PC-9 (cell line): ENCODE results near the gene MARCHF3. TPM values are rescaled to one million over a fixed set of nuclear protein-coding genes. Genes with fewer than 3 reads are reported as not detected.
A peak's percentile ranks its signal among the peaks of the same experiment; 100 is the strongest.

Source experiments
- BruUV-seq: library from RNA; stranded (reverse); fragments of 400-500 nt; replicated peaks from 2 replicates; lab custom pipeline; 2021; lab: Mats Ljungman, UMichigan
- CTCF ChIA-PET: fragments of 300-600 bp; sonication (Branson Sonifier 250); formaldehyde crosslinking; loops from one replicate; lab custom pipeline; 2022; ENCODE audit warnings: antibody characterized with exemption; lab: Charles Lee
- POLR2A ChIA-PET: fragments of 300-600 bp; sonication (Branson Sonifier 250); formaldehyde crosslinking; loops from one replicate; lab custom pipeline; 2022; ENCODE audit warnings: antibody characterized with exemption; ENCODE audit not compliant: unreplicated experiment; lab: Charles Lee
- DNase-seq, 2 experiments: peaks; one replicate each; pipeline versions ENCODE4 v3.0.0 to v3.0.0-alpha.2; 2015 to 2022; ENCODE audit warnings: mixed read lengths in 1 of 2
- H2AFZ ChIP-seq: fragments of 200-600 bp; sonication (generic); 2 replicates; pipeline ENCODE4 v1.8.1; 2017; ENCODE audit warnings: antibody characterized with exemption
- H3F3A ChIP-seq: fragments of 200-600 bp; sonication (generic); 2 replicates; pipeline ENCODE4 v1.8.1; 2017; ENCODE audit warnings: antibody characterized with exemption, mild to moderate bottlenecking, low read depth; ENCODE audit not compliant: insufficient read depth
- H3K27ac ChIP-seq: fragments of 200-600 bp; sonication (generic); 2 replicates; pipeline ENCODE4 v1.6.1; 2016; ENCODE audit warnings: mixed run types
- H3K27me3 ChIP-seq: fragments of 200-600 bp; sonication (generic); 2 replicates; pipeline ENCODE4 v1.6.1; 2016; ENCODE audit warnings: low read depth, mixed run types; ENCODE audit not compliant: insufficient read depth
- H3K36me3 ChIP-seq: fragments of 200-600 bp; sonication (generic); 2 replicates; pipeline ENCODE4 v1.6.1; 2016; ENCODE audit warnings: low read depth, mixed run types
- H3K4me1 ChIP-seq: fragments of 200-600 bp; sonication (generic); replicated peaks from 2 replicates; pipeline ENCODE4 v1.6.1; 2016; ENCODE audit warnings: mixed run types; ENCODE audit not compliant: insufficient read depth
- H3K4me2 ChIP-seq: fragments of 200-600 bp; sonication (generic); 2 replicates; pipeline ENCODE4 v1.6.1; 2017; ENCODE audit warnings: mixed run types
- H3K4me3 ChIP-seq: fragments of 200-600 bp; sonication (generic); 2 replicates; pipeline ENCODE4 v1.6.1; 2016; ENCODE audit warnings: mixed run types
- H3K79me2 ChIP-seq: fragments of 200-600 bp; sonication (generic); 2 replicates; pipeline ENCODE4 v1.6.1; 2017; ENCODE audit warnings: low read depth, mixed run types
- H3K9me2 ChIP-seq: fragments of 200-600 bp; sonication (generic); 2 replicates; pipeline ENCODE4 v1.8.1; 2017; ENCODE audit warnings: mild to moderate bottlenecking; ENCODE audit not compliant: insufficient read depth
- H3K9me3 ChIP-seq: fragments of 200-600 bp; sonication (generic); 2 replicates; pipeline ENCODE4 v1.8.1; 2016; ENCODE audit warnings: low read depth; ENCODE audit not compliant: insufficient read depth
- H4K20me1 ChIP-seq: fragments of 200-600 bp; sonication (generic); 2 replicates; pipeline ENCODE4 v1.8.1; 2017; ENCODE audit not compliant: insufficient read depth
- EZH2 ChIP-seq: fragments of 200-600 bp; sonication (generic); IDR thresholded peaks from 2 replicates; pipeline ENCODE4 v1.8.0; 2017; ENCODE audit warnings: antibody characterized with exemption, low read depth
- intact Hi-C: fragments of 100-400 bp; cut with micrococcal nuclease; formaldehyde crosslinking; loops from one replicate; pipeline ENCODE4 v1.10.0; 2022; ENCODE audit not compliant: unreplicated experiment
- total RNA-seq: library from RNA; stranded (reverse); gene quantifications from 2 replicates; pipeline ENCODE4 v1.2.3, GENCODE V29; 2021
- TF ChIP-seq, protein P1 (sequence below): fragments of 200-600 bp; sonication (generic); conservative IDR thresholded peaks from 2 replicates; pipeline ENCODE4 v1.6.1; 2017; ENCODE audit warnings: mixed run types, antibody characterized with exemption, mild to moderate bottlenecking, moderate library complexity

The MARCHF3 gene
- total RNA-seq, 1 experiment from 2014 or later, result 0.35 TPM

DNA sequence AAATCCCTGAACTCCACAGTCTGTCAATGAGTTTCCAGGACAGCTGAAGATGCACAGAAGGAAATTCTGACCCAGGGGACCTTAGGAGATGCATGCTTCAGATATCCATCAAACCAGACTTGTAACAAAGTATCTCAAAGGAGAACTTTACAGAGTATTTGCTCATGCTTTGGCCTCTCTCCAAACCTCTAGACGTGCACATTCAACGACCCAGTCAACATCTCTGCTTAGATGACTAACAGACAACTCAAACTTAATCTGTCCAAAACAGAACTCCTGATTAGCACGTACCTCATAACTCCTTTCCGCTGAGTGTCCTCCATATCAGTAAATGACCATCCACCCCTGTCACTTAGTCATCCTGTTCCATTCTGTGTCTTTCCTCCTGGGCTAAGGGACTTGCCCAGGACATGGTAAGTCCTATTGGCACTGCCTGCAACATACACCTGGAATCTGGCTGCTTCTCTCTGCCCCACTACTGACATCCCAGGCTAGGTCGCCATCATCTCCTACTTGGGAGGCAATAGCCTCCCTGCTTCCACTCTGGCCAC, 146.0 kb downstream of the MARCHF3 start:
- Histone ChIP-seq H3K9me3 (no peaks in the 10 kb centered on the region), H3K79me2 (no peaks in the 10 kb centered on the region), H4K20me1 (no peaks in the 10 kb centered on the region), H3F3A (peaks cover 4% of the 10 kb centered on the region; the same call in 1 of the 2 replicates), H3K4me3 (no peak overlapping the region), H3K9me2 (no peaks in the 10 kb centered on the region), H3K36me3 (no peaks in the 10 kb centered on the region), H3K4me1 (peaks cover 5% of the 10 kb centered on the region), H3K27me3 (no peaks in the 10 kb centered on the region), H2AFZ (no peak overlapping the region), H3K4me2 (no peak overlapping the region), H3K27ac (no peak overlapping the region)
- intact Hi-C loops, result no loop called here
- ChIA-PET POLR2A (no interaction called here), CTCF (no interaction called here)
- no peak for TF ChIP-seq EZH2
- TF ChIP-seq, protein P1, sequence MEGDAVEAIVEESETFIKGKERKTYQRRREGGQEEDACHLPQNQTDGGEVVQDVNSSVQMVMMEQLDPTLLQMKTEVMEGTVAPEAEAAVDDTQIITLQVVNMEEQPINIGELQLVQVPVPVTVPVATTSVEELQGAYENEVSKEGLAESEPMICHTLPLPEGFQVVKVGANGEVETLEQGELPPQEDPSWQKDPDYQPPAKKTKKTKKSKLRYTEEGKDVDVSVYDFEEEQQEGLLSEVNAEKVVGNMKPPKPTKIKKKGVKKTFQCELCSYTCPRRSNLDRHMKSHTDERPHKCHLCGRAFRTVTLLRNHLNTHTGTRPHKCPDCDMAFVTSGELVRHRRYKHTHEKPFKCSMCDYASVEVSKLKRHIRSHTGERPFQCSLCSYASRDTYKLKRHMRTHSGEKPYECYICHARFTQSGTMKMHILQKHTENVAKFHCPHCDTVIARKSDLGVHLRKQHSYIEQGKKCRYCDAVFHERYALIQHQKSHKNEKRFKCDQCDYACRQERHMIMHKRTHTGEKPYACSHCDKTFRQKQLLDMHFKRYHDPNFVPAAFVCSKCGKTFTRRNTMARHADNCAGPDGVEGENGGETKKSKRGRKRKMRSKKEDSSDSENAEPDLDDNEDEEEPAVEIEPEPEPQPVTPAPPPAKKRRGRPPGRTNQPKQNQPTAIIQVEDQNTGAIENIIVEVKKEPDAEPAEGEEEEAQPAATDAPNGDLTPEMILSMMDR, result no peak
- BruUV-seq, result no TSS peak
- DNase-seq, result peak in 1 of 2 experiments; percentile 53

DNA sequence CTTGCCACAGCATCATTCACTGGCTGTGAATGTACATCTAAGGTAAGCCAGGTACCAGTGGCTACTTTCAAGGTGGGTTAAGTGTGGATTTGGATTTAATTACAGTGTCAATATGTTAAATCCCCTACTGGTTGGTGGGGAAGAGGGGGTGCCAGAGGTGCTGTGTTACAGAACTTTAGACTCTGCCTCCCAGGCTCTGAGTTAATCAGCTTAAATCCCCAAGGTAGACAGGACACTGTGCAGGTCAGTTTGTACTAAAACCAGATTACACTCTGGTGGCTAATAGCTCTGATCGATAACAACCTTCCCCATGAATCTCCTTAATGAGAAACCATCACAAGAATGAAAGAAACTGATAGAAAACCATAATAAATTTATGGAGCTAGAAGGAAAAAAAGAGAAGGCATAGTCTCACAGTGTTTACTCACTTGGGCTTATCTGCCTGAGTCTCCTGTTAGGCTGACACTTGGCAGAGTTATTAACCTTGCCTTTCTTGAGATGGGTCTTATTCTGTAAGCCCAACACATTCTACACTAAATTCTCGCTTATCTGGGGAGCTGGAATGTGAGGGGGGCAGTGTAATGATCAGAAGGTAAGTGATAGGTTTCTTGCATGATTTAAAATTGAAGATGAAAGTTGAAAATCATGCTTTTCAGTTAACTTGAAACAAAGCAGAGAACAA, 146.7 kb downstream of the MARCHF3 start:
- no peaks in the 10 kb centered on the region for H4K20me1 ChIP-seq
- H3K9me3 ChIP-seq, result no peaks in the 10 kb centered on the region
- H3K27ac ChIP-seq, result no peak overlapping the region
- H2AFZ ChIP-seq, result no peak overlapping the region
- BruUV-seq, result no TSS peak
- peaks cover 4% of the 10 kb centered on the region; the same call in 1 of the 2 replicates for H3F3A ChIP-seq
- no peak for DNase-seq
- peaks cover 5% of the 10 kb centered on the region for H3K4me1 ChIP-seq
- ChIA-PET CTCF (no interaction called here), POLR2A (no interaction called here)
- no peaks in the 10 kb centered on the region for H3K79me2 ChIP-seq
- intact Hi-C loops, result no loop called here
- H3K27me3 ChIP-seq, result no peaks in the 10 kb centered on the region
- no peaks in the 10 kb centered on the region for H3K36me3 ChIP-seq
- H3K4me2 ChIP-seq, result no peak overlapping the region
- no peak overlapping the region for H3K4me3 ChIP-seq
- no peaks in the 10 kb centered on the region for H3K9me2 ChIP-seq
- no peak for TF ChIP-seq EZH2
- TF ChIP-seq, protein P1, result no peak

DNA sequence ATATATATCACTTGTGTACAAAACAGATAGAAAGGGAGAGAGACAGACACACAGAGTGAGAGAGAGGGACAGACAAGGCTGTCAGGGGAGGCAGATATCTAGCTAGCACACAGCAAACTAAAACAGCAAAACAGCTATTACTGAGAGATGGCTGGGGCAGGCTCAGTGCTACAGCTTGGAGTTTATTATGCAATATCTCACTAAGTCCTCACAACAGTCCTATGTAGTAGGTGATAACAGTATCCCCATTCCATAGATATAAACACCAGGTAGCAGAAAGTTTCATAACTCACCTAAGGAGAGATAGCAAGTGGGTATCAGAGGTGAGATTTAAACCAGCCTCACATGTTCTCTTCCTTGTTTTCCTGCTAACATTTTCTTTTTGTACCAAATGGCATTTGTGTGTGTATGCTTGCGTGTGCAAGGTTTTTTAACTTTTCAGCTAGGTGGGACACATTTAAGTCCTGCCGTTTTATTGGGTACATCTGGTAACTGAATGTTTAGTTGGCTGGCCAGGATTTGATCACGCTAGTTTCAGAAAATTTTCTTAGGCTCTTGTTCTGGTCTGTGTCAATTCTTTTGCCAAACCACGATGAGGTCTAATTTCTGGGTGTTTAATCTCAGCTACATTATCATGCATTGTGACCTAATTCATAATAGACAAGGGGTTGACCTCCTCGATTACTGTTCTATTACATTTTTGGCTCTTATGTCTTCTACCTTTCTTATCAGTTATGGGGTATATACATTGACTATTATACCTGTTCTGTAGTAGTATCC, 148.3 kb downstream of the MARCHF3 start:
- POLR2A ChIA-PET, result no interaction called here
- Histone ChIP-seq H3K4me2 (no peak overlapping the region), H2AFZ (no peak overlapping the region)

More for the DNA sequence above, 148.3 kb downstream of the MARCHF3 start:
- H4K20me1 ChIP-seq, result no peaks in the 10 kb centered on the region
- H3K4me1 ChIP-seq, result peaks cover 5% of the 10 kb centered on the region
- TF ChIP-seq, protein P1, result no peak
- no peak for TF ChIP-seq EZH2
- no peaks in the 10 kb centered on the region for H3K36me3 ChIP-seq
- H3K27ac ChIP-seq, result no peak overlapping the region
- no TSS peak for BruUV-seq
- no peaks in the 10 kb centered on the region for H3K27me3 ChIP-seq
- CTCF ChIA-PET, result no interaction called here
- H3K79me2 ChIP-seq, result no peaks in the 10 kb centered on the region
- no peaks in the 10 kb centered on the region for H3K9me3 ChIP-seq
- H3K4me3 ChIP-seq, result no peak overlapping the region
- H3K9me2 ChIP-seq, result no peaks in the 10 kb centered on the region
- intact Hi-C loops, result no loop called here
- no peak for DNase-seq
- H3F3A ChIP-seq, result peaks cover 4% of the 10 kb centered on the region; the same call in 1 of the 2 replicates
